ENCODE data around the gene KANK4. TPM values are rescaled to one million over a fixed set of nuclear protein-coding genes. Genes with fewer than 3 reads are reported as not detected.

The KANK4 gene
- total RNA-seq, 1 donor from 2014 or later, result not detected

DNA sequence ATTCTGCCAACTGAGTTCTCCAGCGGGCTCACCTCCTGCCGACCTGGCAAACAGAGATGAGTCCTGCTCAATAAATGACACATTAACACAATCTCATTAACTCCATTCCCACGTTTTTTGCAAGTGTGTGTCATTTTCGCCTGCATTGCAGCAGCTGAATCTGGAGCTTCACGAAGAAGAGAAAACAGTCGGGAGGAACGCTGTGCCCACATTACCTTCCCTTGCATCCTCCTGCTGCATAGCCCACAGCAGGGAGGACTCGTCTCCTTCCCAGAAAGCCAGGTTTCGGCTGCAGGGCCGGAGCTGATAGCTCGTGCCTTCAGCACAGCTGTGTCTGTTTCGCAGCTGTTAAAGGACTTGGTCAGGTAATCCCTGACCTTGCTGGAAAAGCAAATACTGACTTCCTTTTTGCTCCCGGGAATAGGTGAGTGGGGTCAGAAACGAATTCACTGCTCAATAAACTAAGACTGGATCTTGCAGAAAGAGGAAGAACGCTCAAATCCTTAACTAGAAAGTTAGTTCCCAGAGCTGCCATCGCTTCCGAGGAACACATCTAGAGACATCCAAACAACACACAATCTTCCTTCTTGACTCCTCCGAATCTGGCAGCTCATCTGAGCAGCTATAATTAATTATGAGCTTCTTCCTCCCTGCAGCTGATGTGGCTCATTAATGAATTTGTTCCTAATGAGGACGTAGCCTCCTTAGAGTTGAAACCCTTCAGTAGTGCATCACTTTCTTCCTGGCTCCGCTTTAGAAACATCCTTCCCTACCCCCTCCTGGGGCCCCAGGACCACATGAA is 33.0 kb downstream of the KANK4 start:
- intact Hi-C loops (cut with micrococcal nuclease), result no loop called here
- Mint-ChIP-seq H3K9me3 (no peaks in the 10 kb centered on the region), H3K27ac (no peak overlapping the region), H3K27me3 (peaks cover 14% of the 10 kb centered on the region), H3K36me3 (ENCODE audit: low read depth) (no peaks in the 10 kb centered on the region), H3K4me1 (no peaks in the 10 kb centered on the region), H3K4me3 (no peak overlapping the region)
- CTCF ChIA-PET, result interaction anchor here (0.6 kb wide), 1 partner anchor 153 kb away, joined by 3 read pairs; no protein-coding TSS in a partner anchor
- POLR2A ChIA-PET, result no interaction called here
- DNase-seq, result no peak
- ATAC-seq (ENCODE audit: low read depth), result no peak
- TF ChIP-seq, protein P1, sequence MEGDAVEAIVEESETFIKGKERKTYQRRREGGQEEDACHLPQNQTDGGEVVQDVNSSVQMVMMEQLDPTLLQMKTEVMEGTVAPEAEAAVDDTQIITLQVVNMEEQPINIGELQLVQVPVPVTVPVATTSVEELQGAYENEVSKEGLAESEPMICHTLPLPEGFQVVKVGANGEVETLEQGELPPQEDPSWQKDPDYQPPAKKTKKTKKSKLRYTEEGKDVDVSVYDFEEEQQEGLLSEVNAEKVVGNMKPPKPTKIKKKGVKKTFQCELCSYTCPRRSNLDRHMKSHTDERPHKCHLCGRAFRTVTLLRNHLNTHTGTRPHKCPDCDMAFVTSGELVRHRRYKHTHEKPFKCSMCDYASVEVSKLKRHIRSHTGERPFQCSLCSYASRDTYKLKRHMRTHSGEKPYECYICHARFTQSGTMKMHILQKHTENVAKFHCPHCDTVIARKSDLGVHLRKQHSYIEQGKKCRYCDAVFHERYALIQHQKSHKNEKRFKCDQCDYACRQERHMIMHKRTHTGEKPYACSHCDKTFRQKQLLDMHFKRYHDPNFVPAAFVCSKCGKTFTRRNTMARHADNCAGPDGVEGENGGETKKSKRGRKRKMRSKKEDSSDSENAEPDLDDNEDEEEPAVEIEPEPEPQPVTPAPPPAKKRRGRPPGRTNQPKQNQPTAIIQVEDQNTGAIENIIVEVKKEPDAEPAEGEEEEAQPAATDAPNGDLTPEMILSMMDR (IDR thresholded peaks at IDR 0.05), result no peak

DNA sequence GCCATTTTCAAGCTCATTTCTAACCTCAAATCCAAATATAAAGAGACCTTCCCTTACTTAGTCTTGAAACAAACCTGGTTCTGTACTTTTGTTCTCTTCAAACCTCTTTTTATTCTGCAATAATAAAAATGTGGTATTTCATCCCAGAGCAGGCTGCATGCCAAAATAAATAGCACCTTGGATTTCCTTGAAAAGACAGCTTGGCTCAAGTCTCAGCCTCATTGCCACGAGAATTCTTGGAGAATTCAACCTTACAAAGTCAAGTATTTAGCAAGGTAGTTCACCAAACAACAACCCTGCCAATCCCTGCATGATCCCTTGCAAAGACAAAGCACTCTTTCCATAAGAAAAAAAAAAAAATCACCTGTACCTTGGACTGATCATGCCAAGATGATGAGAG is 33.8 kb downstream of the KANK4 start:
- DNase-seq, result no peak
- H3K4me1 Mint-ChIP-seq, result no peaks in the 10 kb centered on the region
- no peak for ATAC-seq (ENCODE audit: low read depth)
- H3K4me3 Mint-ChIP-seq, result no peak overlapping the region
- TF ChIP-seq, protein P1 (IDR thresholded peaks at IDR 0.05), result no peak
- intact Hi-C loops (cut with micrococcal nuclease), result no loop called here
- H3K27me3 Mint-ChIP-seq, result peaks cover 14% of the 10 kb centered on the region
- POLR2A ChIA-PET, result no interaction called here
- no peaks in the 10 kb centered on the region for H3K36me3 Mint-ChIP-seq (ENCODE audit: low read depth)
- no peak overlapping the region for H3K27ac Mint-ChIP-seq
- CTCF ChIA-PET, result interaction anchor here (0.6 kb wide), 1 partner anchor 152 kb away, joined by 3 read pairs; no protein-coding TSS in a partner anchor
- H3K9me3 Mint-ChIP-seq, result peaks cover 5% of the 10 kb centered on the region

DNA sequence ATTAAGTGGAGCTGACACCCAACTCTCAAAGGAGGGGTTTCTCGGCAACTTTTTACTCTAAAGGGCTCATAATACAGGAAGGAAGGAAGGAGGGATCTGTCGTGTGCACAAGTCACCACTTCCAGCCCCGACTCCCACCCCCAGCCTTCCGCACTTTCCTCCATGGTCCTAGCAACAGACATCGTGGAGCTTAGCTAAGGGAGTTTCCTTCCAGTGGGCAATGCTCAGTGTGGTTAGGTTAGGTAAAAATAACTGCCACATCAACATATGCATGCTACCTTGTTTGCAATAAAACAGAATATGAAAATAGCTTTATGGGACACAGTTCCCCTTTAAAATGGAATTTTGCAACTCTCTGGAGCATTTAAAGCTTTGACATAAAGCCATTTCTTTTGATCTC is 35.2 kb downstream of the KANK4 start:
- intact Hi-C loops (cut with micrococcal nuclease), result no loop called here
- ChIA-PET CTCF (no interaction called here), POLR2A (no interaction called here)
- Mint-ChIP-seq H3K4me3 (no peak overlapping the region), H3K9me3 (peaks cover 5% of the 10 kb centered on the region), H3K4me1 (no peaks in the 10 kb centered on the region), H3K27me3 (peaks cover 14% of the 10 kb centered on the region), H3K36me3 (ENCODE audit: low read depth) (no peaks in the 10 kb centered on the region), H3K27ac (no peak overlapping the region)
- ATAC-seq (ENCODE audit: low read depth) (no peak), DNase-seq (no peak)
- TF ChIP-seq, protein P1 (IDR thresholded peaks at IDR 0.05), result no peak

DNA sequence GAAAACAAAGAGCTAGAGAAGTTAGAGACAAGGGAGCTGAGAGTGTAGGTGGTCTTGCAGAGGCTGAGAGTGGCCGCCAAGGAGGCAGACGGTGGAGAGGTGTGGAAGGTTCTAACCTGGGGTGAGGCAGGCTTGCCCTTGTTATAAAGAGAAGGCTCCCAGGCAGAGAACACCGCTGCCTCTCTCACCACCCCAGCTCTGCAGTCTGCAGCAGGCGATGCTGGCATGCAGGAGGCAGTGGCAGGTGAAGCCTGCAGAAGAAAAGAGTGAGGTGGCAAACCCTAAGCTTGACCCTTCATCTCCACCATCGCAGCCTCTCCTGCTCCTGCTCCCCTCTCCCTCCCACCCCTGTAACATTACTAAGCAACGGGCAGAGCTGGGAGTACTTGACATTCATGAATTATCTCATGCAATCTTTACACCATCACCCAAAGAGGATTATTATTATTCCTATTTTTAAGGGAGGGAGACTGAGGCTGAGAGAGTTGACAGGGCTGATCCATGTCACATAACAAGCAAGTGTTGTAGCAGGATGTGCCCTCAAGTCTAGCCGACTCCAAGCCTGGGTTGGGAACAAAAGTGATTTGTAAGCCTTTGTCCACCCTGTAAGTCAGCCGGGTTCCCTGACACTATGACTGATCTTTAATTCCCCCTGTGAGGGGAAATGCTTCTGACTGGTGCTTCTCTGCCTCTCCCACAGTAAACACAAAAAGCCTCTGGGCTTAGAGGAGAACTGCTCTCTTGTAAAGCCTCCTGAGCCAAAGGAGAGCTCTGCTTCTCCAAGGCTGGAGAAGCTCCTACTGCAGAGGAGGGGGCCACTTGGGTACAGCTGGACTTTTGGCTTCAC is 36.1 kb downstream of the KANK4 start:
- H3K27me3 Mint-ChIP-seq, result peaks cover 14% of the 10 kb centered on the region
- no peaks in the 10 kb centered on the region for H3K36me3 Mint-ChIP-seq (ENCODE audit: low read depth)
- POLR2A ChIA-PET, result no interaction called here
- H3K9me3 Mint-ChIP-seq, result peaks cover 5% of the 10 kb centered on the region
- ATAC-seq (ENCODE audit: low read depth) (no peak), DNase-seq (no peak)
- TF ChIP-seq, protein P1 (IDR thresholded peaks at IDR 0.05), result no peak
- CTCF ChIA-PET, result no interaction called here
- no peak overlapping the region for H3K4me3 Mint-ChIP-seq
- H3K27ac Mint-ChIP-seq, result no peak overlapping the region
- intact Hi-C loops (cut with micrococcal nuclease), result no loop called here
- no peaks in the 10 kb centered on the region for H3K4me1 Mint-ChIP-seq

DNA sequence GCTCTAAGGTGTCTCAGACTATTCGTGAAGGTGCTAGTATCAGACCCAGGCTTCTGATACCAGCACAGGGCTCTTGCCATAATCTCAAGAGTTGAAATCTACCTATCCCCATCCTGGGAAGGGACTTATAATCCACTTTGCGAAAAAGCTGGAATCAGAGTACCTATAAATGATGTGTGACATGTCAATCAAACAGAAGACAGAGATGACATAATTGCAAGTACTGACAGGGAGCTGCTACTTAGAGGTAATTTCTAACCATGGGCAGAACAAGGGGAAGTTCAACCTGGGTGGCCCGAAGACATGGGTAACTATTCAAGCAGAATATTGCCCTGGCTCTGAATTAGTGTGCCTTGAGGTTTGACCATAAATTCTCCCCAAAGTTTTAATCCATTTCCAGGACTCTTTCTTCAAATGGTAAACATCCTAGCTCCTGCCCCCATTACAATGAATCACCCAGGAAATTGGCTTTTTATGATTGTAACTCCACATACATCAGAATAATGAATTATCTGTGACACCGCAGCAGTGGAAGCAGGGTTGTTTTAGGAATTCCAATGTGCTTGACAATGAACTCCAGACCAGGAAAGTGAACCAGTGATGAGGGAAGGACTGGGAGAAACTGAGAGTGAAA is 37.2 kb downstream of the KANK4 start:
- Mint-ChIP-seq H3K4me3 (no peak overlapping the region), H3K4me1 (no peaks in the 10 kb centered on the region), H3K36me3 (ENCODE audit: low read depth) (no peaks in the 10 kb centered on the region), H3K9me3 (peaks cover 7% of the 10 kb centered on the region), H3K27ac (no peak overlapping the region), H3K27me3 (peaks cover 14% of the 10 kb centered on the region)
- POLR2A ChIA-PET, result no interaction called here
- TF ChIP-seq, protein P1 (IDR thresholded peaks at IDR 0.05), result no peak
- ATAC-seq (ENCODE audit: low read depth) (no peak), DNase-seq (no peak)
- CTCF ChIA-PET, result no interaction called here
- intact Hi-C loops (cut with micrococcal nuclease), result no loop called here
